IPS-11a (cell line): Measurements from ENCODE around the gene CARS1.
A peak's percentile ranks its signal among the peaks of the same experiment; 100 is the strongest.
"Not testable (repeated sequence)": the region's sequence is repeated elsewhere in the genome, so short reads cannot be mapped to it uniquely, and the experiment has no call there.

ENCODE experiments used
- H3K4me3 ChIP-seq: one replicate; pipeline ENCODE4 v1.5.1; 2013; ENCODE audit warnings: low read depth, low read length, control low read depth

Gene CARS1

DNA sequence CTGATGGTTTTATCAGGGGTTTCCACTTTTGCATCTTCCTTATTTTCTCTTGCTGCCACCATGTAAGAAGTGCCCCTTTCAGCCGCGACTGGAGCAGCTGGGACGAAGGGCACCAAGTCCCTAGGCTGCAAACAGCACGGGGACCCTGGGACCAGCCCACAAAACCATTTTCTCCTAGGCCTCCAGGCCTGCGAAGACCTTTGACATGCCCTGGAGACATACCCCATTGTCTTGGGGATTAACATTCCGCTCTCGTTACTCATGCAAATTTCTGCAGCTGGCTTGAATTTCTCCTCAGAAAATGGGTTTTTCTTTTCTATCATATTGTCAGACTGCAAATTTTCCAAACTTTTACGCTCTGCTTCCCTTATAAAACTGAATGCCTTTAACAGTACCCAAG lies 6.7 kb upstream of the CARS1 start:
- not testable (repeated sequence) for H3K4me3 ChIP-seq

DNA sequence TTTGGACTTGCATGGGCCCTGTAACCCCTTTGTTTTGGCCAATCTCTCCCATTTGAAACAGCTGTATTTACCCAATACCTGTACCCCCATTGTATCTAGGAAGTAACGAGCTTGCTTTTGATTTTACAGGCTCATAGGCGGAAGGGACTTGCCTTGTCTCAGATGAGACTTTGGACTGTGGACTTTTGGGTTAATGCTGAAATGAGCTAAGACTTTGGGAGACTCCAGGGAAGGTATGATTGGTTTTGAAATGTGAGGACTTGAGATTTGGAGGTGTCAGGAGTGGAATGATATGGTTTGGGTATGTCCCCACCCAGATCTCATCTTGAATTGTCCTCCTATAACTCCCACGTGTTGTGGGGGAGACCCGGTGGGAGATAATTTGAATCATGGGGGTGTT lies 6.2 kb upstream of the CARS1 start:
- not testable (repeated sequence) for H3K4me3 ChIP-seq

DNA sequence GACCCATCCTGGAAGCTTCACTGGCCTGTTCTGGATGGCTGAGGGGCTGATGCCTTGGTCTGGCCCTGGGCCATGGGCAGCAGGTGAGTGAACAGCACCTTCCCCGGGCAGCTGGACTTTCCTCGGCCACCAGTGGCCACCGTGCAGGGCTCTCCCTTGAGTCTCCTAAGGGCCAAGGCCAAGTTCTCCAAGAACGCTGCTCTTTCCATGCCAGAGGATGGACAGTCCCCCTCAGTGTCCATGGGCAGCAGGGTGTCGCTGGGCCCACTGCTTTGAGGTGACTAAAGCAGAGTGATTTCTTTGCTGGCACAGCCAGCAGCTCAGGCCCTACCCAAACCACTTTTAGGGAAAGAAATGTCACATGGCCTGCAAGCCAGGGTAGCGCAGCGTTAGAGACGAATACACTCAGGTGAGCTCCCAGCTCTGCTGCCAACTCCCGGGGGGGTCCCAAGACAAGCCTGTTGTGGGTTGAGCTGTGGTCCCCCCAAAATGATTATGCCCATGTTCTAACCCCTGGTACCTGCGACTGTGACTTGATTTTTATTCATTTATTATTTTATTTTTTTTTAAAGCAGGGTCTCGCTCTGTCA lies 3.3 kb upstream of the CARS1 start:
- H3K4me3 ChIP-seq, result no peak overlapping the region

DNA sequence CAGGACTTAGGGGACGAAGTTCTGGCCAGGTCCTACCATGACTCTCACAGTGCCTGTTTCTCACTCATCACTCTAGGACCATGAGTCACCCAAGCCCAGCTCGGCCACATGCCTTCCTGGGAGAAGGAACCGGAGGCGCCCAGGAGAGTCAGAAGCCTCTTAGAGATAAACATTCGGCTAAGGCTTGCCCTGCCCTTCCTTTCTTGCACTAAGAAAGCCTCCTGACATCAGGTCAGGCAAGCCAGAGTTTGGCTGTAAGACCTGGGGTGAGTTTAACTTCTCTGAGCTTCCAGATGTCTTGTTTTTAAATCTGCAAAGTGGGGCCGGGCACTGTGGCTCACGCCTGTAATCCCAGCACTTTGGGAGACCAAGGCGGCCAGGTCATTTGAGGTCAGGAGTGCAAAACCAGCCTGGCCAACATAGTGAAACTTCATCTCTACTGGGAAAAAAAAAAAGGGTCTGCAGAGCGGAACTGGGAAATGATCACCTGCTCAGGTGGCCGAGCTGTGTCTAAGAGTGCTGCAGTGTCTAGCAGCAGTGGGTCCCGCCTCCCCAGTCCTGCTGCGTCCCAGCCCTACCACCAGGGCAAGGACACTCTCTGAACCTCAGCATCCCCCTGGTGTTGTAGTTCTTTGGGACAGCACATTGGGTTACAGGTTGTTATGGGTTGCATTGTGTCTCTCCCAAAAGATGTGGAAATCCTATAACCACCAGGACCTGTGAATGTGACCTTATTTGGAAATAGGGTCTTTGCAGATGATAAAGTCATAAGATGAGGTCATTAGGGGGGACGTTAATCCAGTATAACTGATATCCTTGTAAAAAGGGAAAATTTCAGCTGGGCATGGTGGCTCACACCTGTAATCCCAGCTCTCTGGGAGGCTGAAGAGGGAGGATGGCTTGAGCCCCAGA lies 1.8 kb upstream of the CARS1 start:
- H3K4me3 ChIP-seq, result no peak overlapping the region

DNA sequence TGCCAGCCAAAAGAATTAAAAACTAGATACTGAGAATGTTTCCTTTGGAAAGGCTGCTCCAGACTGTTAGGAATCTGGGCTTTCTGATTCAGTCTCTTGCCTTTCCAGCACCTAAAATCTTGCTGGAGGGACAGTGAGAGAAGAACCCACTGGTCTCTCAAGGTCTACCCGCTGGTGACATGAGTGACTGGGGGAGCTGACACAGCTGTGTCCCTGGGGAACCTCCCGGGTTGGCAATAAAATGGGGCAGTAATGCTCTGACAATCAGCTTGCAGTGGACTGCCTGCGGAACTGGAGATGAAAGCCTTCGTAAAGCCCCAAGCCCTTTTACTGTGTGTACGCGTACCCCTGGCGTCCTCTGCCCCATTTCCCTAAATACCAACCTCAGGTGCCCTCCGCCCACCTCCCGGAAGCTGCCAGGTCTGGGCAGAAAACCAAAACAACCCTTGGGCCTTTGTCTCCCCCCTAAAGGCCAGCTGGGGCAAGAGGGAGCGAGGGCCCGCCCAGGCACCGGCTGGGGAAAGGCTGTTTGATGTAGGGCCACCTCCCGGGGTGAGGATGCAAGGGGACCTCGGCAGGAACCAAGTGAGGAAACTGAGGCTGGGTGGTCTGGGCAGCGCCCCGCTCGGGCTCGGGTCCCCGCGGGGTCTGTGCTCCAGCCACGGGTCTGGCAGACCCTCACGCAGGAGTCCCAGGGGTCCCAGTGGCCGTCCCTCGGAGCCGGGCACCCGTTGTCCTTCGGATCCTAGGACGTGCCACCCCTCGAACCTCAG lies 741 bp downstream of the CARS1 start:
- peak overlapping the region; percentile 93 for H3K4me3 ChIP-seq

DNA sequence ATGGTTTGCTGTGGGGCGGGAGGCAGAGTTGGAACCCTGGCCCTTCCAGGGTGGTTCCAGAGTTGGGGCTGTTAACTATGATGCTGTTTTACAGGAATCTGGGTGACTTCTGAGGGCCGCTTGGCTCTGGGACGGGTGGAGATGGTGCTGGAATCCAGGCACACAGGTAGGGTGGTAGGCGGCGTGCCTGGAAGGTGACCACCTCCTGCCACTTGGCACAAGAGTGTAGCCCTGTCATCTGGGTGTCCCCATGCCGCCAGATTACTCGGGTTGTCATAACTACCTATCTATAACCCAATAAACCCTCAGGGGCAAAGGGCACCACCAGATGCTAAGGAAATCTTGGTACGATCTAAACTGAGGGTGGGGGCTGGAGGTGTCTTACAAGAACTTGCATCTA lies 1.3 kb downstream of the CARS1 start:
- H3K4me3 ChIP-seq, result peak overlapping the region; percentile 93

DNA sequence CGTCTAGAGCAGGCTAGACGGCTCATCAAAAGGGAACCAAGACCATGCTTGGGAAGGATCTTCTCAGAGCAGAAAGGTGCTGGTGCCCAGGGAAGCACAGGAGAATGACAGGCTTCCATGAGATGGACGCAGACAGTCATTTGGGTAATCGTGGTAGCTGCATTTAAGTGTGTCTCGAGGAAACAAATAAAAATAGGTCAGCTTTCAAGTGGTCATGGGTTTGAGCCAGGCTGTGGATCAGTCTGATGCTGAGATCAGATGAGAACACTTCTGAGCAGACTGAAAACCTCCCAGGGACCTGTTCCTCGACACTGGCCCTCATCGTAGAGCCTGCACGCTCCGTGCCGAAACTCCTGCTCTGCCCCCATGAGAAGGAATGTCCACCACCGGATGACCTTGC lies 4.7 kb downstream of the CARS1 start:
- no peak overlapping the region for H3K4me3 ChIP-seq

DNA sequence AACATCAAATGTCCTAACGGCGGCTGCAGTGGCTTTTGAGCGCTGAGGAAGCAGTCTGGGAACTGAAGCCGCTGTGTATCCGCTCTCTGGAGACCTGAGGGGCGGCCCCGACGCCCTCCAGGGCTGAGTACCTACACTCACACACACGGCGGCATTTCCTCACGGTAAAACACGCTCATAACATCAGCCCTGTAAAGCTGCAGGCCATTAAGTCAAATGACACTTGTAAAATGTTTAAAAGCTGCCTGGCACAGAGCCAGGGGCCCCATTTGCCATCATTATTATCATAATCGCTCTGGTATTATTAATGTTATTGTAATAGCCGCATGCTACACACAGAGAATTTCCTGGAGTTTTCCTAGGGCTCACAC lies 5.1 kb downstream of the CARS1 start:
- no peak overlapping the region for H3K4me3 ChIP-seq

DNA sequence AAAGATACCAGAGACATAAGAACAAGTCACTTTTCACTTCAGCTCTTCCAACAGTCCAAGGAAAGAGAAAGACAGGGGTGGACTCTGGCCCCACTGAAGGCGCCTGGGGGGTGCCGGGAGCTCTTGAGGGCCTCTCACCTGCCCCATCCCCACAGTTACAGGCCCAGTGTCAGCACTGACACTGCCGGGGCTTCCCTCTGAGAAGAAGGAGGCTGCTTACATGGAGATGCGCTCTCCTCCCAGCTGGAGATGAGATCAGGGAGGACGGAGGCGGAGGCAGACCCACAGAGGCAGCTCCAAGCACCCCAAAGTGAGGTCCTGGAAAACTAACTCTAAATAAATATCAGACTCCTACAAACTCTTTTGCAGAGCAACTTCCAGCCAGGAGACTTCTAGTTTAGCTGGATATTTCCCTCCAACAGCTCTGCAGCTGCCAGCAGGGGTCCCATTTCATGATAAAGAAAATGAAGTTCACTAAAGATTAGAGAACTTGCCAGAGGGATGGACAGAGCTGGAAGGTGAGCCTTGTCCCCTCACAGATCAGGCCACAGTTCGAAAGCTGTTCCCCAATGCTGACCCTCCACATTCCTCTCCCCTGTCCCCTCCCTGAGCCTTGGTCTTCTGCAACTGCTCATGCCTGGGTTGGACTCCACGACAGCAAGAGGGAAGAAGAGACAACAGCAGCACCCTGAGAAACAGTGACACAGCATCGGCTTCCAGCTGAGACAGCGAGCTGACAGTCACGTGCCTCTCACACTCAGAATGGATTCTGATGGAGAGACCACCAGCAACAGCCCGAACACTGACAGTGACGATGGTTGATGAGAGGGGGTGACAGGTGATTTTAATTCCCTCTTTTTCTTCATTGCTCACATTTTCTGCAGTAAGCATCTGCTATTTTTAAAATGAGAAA lies 5.8 kb downstream of the CARS1 start:
- no peak overlapping the region for H3K4me3 ChIP-seq

DNA sequence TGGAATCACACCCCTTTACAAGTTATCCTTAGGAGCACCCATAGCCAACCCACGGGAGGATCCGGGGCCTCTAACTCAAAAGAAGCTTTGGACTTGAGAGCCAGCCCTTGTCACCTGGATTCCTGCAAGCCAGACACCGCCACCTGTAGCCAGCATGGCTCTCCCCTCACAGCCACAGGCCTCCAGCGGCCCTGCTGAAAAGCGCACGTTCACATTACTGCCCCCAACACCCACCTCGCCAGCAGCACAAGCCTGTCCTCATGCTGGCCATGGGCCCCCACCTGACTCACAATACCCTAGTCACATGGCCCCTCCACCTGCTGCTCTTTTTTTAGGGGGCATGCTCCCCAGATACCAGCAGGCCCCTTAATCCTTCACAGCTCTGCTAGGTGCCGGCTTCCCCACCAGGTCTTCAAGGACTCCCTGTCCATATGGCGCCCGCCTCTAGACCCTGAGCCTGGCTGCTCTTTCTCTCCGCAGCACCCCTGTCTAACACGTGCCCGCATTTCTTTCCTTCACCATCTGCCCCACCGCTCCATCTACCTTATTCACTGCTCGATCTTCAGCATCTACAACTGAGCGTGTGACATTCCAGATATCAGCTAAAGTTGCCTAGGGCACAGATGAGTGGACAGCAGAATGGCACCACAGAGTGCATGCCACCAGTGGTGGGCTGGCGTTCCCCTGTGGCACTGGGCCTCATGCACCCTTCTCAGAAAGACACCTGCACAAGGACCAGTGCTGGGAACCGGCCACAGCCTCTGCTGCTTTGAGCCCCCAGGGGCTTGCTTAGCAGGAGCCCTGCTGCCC lies 6.6 kb downstream of the CARS1 start:
- H3K4me3 ChIP-seq, result no peak overlapping the region

DNA sequence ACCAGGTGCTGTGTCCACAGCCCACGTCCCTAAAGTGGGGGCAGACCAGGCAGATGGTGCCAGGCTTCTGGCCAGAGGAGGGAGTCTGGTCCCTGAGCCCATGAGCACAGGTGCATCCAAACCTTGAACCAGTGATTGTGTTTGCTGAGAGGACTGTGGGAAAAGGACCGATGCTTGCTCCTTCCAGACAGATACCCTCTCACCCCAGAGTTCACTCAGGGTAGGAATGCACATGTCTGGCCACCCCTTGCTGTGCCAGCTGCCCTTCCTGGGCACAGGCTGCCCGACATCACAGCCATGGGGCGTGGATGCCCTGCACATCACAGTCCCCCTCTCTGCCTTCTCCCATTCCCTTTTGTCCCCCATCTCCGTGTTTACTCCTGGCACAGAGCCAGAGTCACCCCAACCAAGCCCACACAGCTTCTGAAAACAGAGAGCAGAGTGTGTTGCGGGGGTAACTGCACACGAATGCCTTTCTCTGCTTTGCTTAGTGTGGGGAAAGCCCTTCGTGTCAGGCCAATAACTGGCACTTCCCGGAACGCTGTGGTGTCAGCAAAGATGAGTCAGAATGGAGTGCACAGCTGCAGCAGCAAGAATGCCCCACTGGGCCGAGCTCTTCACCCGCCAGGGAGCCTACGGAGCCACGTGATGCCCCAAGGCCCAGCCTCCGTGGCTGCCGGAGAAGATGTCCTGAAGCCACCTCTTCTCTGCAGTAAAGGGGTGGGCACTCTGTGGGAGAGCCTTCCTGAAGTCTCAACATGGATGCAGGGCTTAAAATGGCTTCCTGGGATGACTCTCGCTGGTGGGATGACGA lies 7.6 kb downstream of the CARS1 start:
- H3K4me3 ChIP-seq, result no peak overlapping the region

DNA sequence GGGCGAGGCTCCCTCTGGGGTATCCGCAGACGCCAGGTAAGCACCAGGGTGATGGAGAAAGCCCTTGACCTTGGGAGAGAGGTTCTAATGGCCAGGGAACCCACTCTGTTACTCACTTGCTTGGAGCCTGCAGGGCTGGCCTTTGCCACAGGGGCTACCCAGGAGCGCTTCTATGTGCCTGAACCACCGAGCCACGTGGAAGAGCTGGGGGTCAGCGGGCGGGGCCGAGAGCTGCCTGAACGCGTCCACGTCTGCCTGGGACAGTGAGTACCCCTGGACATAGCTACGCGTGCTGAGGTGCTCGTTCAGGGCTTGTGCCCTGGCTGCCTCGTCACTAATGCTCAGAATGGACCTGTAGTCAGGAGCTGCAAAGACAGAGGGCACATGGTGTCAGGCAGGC lies 9.6 kb downstream of the CARS1 start:
- no peak overlapping the region for H3K4me3 ChIP-seq

DNA sequence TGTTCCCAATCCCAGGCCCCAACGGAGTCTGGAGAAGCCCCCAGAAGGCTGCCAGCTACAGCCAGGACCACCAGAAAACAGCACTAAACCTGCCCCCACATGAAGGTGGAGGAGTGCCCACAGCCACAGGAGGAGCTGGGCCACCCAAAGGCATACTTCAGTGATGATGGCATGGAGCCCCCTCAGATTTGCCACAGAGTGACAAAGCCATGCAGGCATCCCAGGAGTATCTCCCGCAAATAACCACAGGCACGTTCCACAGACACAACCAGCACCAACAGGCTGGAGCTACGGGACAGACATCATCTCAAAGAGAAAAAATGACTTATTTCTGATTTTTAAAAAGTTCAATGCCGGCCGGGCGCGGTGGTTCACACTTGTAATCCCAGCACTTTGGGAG lies 10.6 kb downstream of the CARS1 start:
- H3K4me3 ChIP-seq, result no peak overlapping the region

DNA sequence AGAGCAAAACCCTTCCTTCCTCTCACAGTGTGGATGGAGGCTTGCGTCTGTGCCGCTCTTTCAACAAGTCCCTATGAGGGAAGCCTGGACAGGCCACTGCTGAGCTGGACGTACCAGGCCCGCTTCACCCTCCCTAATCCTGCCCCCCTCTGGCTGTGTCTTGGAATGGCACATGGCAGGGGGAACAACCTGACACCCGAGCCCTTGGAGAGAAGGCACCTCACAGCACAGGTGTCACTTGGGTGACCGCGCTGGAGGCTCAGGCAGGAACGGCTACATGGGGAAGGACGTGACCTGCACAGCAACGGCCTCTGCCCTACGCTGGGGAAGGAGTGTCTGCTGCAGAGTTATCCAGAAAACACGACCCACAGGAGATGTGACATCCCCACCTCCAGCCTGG lies 11.0 kb downstream of the CARS1 start:
- H3K4me3 ChIP-seq, result no peak overlapping the region

DNA sequence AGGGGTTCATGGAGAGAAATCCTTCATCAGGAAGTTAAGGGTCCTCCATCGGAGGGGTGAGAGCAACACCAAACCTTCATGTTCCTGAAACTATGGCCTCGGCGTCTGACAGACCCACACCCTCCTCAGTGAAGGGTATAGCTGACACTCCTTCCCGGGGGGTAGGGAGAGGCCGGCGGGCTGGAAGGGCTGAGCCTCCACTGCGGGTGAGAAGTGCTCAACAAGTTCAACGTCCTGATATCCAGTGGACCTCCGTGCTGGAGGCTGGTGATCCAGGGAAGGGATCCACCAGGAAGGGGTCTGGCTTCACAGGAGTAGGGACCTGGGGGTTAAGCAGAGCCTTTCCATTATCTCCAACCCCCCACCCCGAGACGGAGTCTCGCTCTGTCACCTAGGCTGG lies 12.3 kb downstream of the CARS1 start:
- H3K4me3 ChIP-seq, result no peak overlapping the region

DNA sequence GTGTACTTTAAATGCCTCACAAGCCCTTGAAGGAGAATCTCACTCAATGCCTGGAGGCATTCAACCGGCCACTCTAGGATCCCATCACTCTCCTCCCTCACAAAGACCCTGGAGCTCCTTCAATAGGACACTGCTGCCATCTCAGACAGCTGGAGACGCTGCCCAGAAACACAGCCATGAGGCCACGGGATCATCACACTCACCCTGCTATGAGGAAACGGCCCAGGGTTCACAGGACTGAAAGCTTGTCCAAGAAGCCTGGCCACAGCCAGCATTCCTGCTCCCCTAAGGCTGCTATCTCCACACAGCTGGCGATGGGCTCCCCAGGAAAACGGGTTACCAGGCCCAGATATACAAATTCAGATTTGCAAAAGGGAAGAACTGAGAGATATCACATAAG lies 13.2 kb downstream of the CARS1 start:
- H3K4me3 ChIP-seq, result no peak overlapping the region

DNA sequence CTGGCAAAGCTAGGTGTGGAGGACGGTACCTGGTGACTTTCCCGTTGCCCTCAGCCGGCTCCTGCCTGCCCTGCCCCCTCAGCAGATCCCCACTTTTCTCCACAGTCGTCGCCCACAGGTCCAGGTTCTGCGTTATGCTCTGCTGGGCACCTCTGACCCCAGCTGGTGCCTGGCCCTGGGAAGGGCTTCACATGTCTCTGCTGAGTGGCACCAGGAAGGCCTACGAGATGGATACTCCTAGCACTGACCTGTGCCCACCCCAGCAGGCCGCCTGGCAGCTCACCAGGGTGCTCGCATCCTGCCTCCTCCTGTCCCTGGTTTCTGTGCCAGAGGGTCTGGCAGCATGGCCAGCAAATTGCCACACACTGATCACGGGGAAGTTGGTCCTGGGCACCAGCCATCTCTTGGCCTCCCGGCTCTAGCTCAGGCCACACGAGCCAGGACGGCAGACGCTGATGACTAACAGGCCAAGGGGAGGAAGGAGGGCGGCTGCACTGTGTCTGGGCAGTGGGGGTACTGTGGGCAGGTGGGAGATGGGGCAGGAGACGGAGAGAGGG lies 13.8 kb downstream of the CARS1 start:
- no peak overlapping the region for H3K4me3 ChIP-seq

DNA sequence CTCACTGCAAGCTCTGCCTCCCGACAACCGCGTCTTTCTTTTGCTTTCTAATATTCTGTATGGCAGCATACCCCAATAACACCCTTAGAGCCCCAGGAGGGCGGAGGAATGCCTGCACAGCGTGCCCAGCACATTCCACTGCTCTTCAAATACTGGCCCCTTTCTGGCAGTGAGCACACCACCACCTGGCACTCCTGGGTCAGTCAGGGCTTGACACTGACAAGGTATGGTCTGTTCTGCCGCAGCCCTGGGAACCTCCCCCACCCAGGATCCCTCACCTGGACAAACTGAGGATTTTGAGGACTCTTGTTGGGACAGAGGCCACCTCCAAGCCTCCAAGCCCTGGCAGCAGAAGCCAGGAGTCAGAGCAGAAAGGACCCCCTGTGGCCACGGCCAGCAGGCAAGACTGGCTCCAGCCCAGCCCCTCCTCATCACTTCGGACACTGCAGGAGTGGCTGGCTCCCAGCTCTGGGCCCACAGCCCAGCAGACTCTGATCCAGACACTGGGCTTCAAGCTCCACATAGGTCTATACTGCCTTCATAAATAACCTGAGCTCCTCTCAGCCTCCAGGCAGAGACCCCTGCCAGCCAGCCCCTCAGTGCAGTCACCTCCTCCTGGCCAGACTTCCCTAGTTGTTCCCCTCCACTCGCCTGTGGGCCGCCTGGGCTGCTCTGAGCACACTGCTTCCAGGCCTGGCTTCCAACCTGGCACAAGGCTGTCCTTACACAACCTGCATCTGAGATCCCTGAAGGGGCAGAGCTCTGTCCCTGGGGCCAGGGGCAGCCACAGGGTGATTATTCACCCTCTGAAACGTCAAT lies 14.5 kb downstream of the CARS1 start:
- no peak overlapping the region for H3K4me3 ChIP-seq
